Naive B cell (primary cell): Measurements from ENCODE around the gene DOCK4. TPM values are rescaled to one million over a fixed set of nuclear protein-coding genes. Genes with fewer than 3 reads are reported as not detected.

Experiments
- ATAC-seq, 2 donors: fragments of 150-1000 bp; cut with Tn5 transposase; 2 replicates each; pipeline ENCODE4 v1.10.0; 2021; ENCODE audit warnings: low read depth in 2 of 2, mild to moderate bottlenecking in 2 of 2, moderate library complexity in 2 of 2
- DNase-seq: peaks from one replicate; pipeline ENCODE4 v3.0.0; 2022
- H3K27ac Mint-ChIP-seq, 6 donors: one replicate each; pipeline ENCODE4 v1.8.0; 2020 to 2022; ENCODE audit warnings: mild to moderate bottlenecking in 6 of 6, mixed read lengths in 6 of 6, moderate library complexity in 5 of 6, inconsistent platforms in 2 of 6
- H3K27me3 Mint-ChIP-seq, 3 donors: one replicate each; pipeline ENCODE4 v1.8.0; 2021 to 2022; ENCODE audit warnings: mixed read lengths in 3 of 3, mild to moderate bottlenecking in 1 of 3
- H3K36me3 Mint-ChIP-seq, 2 donors: one replicate each; pipeline ENCODE4 v1.8.0; 2020 to 2022; ENCODE audit warnings: mixed read lengths in 2 of 2, inconsistent platforms in 1 of 2, mild to moderate bottlenecking in 1 of 2
- H3K4me1 Mint-ChIP-seq, 3 donors: one replicate each; pipeline ENCODE4 v1.8.0; 2020 to 2022; ENCODE audit warnings: mixed read lengths in 3 of 3, inconsistent platforms in 1 of 3, mild to moderate bottlenecking in 1 of 3, moderate library complexity in 1 of 3
- H3K4me3 Mint-ChIP-seq, 8 donors: one replicate each; pipeline ENCODE4 v1.8.0; 2020 to 2022; ENCODE audit warnings: mild to moderate bottlenecking in 8 of 8, mixed read lengths in 8 of 8, moderate library complexity in 8 of 8, inconsistent platforms in 2 of 8
- H3K9me3 Mint-ChIP-seq, 7 donors: one replicate each; pipeline ENCODE4 v1.8.0; 2020 to 2022; ENCODE audit warnings: mixed read lengths in 7 of 7, mild to moderate bottlenecking in 5 of 7, inconsistent platforms in 2 of 7, moderate library complexity in 1 of 7
- polyA plus RNA-seq, 6 donors: library from polyadenylated mRNA; unstranded; fragments of 300-500 nt; fragmentation: Illumina TruSeq; gene quantifications; one replicate each; pipeline ENCODE4 v1.2.3, GENCODE V29; 2021; ENCODE audit warnings: low read depth in 6 of 6

The DOCK4 gene
- polyA plus RNA-seq, 6 donors from 2014 or later, result 0.16 to 0.55 (median 0.28) TPM; not detected in 3

DNA sequence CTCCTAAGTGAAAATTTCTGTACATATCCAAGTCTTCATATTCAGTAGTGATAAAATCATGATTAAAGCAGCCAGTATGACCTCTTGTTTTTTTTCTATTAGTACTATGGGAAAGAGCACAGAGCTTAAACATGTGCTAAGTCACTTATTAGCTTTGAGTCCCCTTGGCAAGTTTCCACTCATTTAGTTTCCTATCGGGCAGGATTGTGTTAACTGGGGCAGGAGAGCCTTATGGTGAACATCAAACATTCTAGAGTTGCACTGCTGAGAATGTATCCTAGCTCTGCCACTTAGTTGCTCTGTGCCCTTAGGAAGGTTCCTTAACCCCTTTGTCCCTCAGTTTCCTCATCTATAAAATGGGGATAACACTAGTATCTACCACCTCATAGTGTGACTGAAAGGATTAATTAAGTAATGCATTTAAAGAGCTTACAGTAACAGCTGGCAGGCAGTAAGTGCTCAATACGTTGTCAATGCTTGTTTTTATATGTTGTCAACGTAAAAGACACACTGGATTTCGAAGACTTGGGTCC is 117.6 kb downstream of the DOCK4 start:
- ATAC-seq (no peak), DNase-seq (no peak)
- H3K36me3 Mint-ChIP-seq, result no peaks in the 10 kb centered on the region
- H3K4me3 Mint-ChIP-seq, result no peak overlapping the region
- H3K4me1 Mint-ChIP-seq, result peaks cover 5 to 16% (median 8%) of the 10 kb centered on the region in 3 donors
- H3K27ac Mint-ChIP-seq, result no peak overlapping the region
- no peaks in the 10 kb centered on the region for H3K9me3 Mint-ChIP-seq
- H3K27me3 Mint-ChIP-seq, result peaks cover 4 to 14% (median 5%) of the 10 kb centered on the region in 3 donors

DNA sequence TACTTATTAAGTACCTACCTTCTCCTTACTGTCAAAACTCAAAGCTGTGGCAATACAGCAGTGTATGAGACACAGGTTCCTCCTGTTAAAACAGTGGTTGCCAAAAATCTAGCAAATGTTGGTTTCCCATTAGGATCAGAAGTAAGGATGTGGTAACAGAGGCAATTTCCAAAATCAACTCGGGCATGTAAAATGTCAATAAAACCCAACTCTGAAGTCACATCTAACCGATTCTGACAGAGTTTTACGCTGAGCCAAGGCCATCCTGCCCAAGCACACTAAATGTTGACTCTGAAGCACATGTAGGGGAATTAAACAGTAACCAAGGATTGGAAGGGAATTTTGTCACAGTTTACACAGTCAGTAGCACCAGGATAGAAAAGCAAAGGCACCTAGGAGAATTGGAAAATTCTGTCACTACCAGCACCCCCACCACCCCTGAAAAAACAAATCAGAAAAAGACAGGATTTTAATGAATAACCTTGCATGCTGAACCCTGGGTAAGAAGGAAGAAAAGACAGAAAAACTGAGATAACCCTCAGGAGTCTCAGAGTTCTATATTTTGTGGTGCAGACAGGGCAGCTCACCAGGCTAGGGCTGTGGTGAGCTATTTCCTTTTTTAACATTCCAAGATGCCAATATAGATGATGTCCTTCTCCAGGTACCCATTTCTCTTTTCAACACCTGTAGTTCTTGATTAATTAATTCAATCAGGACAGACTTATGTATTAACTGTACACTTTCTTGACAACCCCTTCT is 119.5 kb downstream of the DOCK4 start:
- H3K4me1 Mint-ChIP-seq, result peaks cover 5 to 22% (median 9%) of the 10 kb centered on the region in 3 donors
- no peak for ATAC-seq
- H3K27me3 Mint-ChIP-seq, result peaks cover 4 to 6% (median 5%) of the 10 kb centered on the region in 3 donors

GRCh38 chr7:112084520-112084971 is 121.7 kb downstream of the DOCK4 start:
- peak in 1 of 2 donors; percentile 12 for ATAC-seq
- no peaks in the 10 kb centered on the region for H3K36me3 Mint-ChIP-seq

More for the DNA sequence above, 119.5 kb downstream of the DOCK4 start:
- no peaks in the 10 kb centered on the region for H3K36me3 Mint-ChIP-seq
- no peak for DNase-seq
- H3K9me3 Mint-ChIP-seq, result no peaks in the 10 kb centered on the region
- no peak overlapping the region for H3K27ac Mint-ChIP-seq
- H3K4me3 Mint-ChIP-seq, result no peak overlapping the region

GRCh38 chr7:112083776-112084355 is 122.3 kb downstream of the DOCK4 start:
- Mint-ChIP-seq H3K4me3 (peak overlapping the region in 2 of 8 donors; percentile 5 to 52), H3K9me3 (no peaks in the 10 kb centered on the region), H3K36me3 (no peaks in the 10 kb centered on the region), H3K27me3 (peaks cover 0 to 4% (median 0%) of the 10 kb centered on the region in 3 donors), H3K27ac (no peak overlapping the region), H3K4me1 (peaks cover 16 to 35% (median 20%) of the 10 kb centered on the region in 3 donors)
- no peak for ATAC-seq
- no peak for DNase-seq

More at GRCh38 chr7:112084520-112084971, 121.7 kb downstream of the DOCK4 start:
- Mint-ChIP-seq H3K4me3 (no peak overlapping the region), H3K27me3 (peaks cover 3 to 4% (median 4%) of the 10 kb centered on the region in 3 donors), H3K9me3 (no peaks in the 10 kb centered on the region), H3K4me1 (peaks cover 16 to 35% (median 20%) of the 10 kb centered on the region in 3 donors), H3K27ac (no peak overlapping the region)
- DNase-seq, result peak; percentile 5

DNA sequence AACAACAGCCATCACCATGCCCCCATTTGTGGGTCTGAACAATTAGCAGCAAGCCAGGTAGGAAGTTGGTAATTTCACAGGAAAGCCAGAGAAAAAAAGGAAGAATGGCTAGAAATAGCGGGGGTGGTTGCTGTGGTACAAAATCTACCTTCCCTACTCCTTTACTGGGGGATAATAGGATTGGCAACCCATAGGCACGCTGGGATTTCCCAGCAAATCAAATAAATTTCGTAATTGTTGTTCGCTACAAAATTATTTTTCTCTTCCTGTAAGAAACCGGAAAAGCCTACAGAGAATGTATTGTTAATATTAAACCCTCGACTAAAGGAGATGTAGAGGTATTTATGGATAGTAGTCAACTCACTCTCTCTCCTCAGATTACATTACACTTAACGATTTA is 123.9 kb downstream of the DOCK4 start:
- H3K4me3 Mint-ChIP-seq, result no peak overlapping the region

GRCh38 chr7:112081778-112082177 is 124.4 kb downstream of the DOCK4 start:
- peak overlapping the region in 3 of 6 donors; percentile 9 to 72 (median 16) for H3K27ac Mint-ChIP-seq
- no peaks in the 10 kb centered on the region for H3K9me3 Mint-ChIP-seq
- peaks cover 16 to 35% (median 20%) of the 10 kb centered on the region in 3 donors for H3K4me1 Mint-ChIP-seq
- ATAC-seq, result no peak
- peak overlapping the region in 1 of 8 donors; percentile 32 for H3K4me3 Mint-ChIP-seq
- H3K36me3 Mint-ChIP-seq, result no peaks in the 10 kb centered on the region
- peaks cover 0 to 8% (median 2%) of the 10 kb centered on the region in 3 donors for H3K27me3 Mint-ChIP-seq
- no peak for DNase-seq

More for the DNA sequence above, 123.9 kb downstream of the DOCK4 start:
- no peaks in the 10 kb centered on the region for H3K9me3 Mint-ChIP-seq
- ATAC-seq (no peak), DNase-seq (no peak)
- peaks cover 16 to 35% (median 20%) of the 10 kb centered on the region in 3 donors for H3K4me1 Mint-ChIP-seq
- H3K27me3 Mint-ChIP-seq, result peaks cover 0 to 8% (median 0%) of the 10 kb centered on the region in 3 donors
- H3K27ac Mint-ChIP-seq, result peak overlapping the region in 2 of 6 donors; percentile 16 to 72
- H3K36me3 Mint-ChIP-seq, result no peaks in the 10 kb centered on the region

- peak overlapping the region; percentile 2 to 94 (median 56) for H3K27ac Mint-ChIP-seq
- no peaks in the 10 kb centered on the region for H3K36me3 Mint-ChIP-seq
- DNase-seq (peak; percentile 41), ATAC-seq (peak; percentile 61 to 69)
- peak overlapping the region; percentile 4 to 77 (median 60) for H3K4me3 Mint-ChIP-seq
- peaks cover 0 to 5% (median 4%) of the 10 kb centered on the region in 3 donors for H3K27me3 Mint-ChIP-seq
- H3K4me1 Mint-ChIP-seq, result peaks cover 16 to 35% (median 20%) of the 10 kb centered on the region in 3 donors
- no peaks in the 10 kb centered on the region for H3K9me3 Mint-ChIP-seq
These were observed 125.2 kb downstream of the DOCK4 start for GRCh38 chr7:112080978-112081377.

DNA sequence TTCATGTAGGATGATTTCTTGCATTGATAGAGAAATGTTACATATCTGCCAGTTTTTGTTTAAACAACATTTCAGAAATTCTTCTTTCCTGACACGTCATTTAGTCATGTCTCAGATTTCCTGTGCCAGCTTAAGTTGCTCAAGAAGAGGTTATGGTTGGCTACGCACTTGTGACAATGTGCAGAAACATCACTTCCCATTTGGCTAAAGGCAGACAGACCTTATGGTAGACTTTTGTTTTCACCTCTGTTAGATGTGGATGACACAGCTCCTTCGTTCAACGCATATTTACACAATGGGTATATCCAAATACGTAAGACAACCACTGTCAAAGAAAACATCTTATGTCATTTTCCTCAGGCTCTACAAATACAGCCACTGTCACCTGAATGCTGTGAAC is 125.8 kb downstream of the DOCK4 start:
- peak; percentile 39 for DNase-seq
- ATAC-seq, result peak; percentile 86 to 89
- Mint-ChIP-seq H3K9me3 (no peaks in the 10 kb centered on the region), H3K4me1 (peaks cover 16 to 35% (median 20%) of the 10 kb centered on the region in 3 donors), H3K27ac (peak overlapping the region in 5 of 6 donors; percentile 2 to 94 (median 72)), H3K36me3 (no peaks in the 10 kb centered on the region), H3K27me3 (peaks cover 0 to 5% (median 5%) of the 10 kb centered on the region in 3 donors), H3K4me3 (peak overlapping the region; percentile 4 to 77 (median 61))

GRCh38 chr7:112079673-112080072 is 126.5 kb downstream of the DOCK4 start:
- H3K36me3 Mint-ChIP-seq, result no peaks in the 10 kb centered on the region
- no peak overlapping the region for H3K27ac Mint-ChIP-seq
- ATAC-seq (no peak), DNase-seq (no peak)
- peaks cover 0 to 2% (median 0%) of the 10 kb centered on the region in 7 donors for H3K9me3 Mint-ChIP-seq
- H3K4me1 Mint-ChIP-seq, result peaks cover 16 to 31% (median 20%) of the 10 kb centered on the region in 3 donors
- H3K4me3 Mint-ChIP-seq, result no peak overlapping the region
- H3K27me3 Mint-ChIP-seq, result peaks cover 7 to 13% (median 10%) of the 10 kb centered on the region in 3 donors

- no peak overlapping the region for H3K4me3 Mint-ChIP-seq
- no peaks in the 10 kb centered on the region for H3K36me3 Mint-ChIP-seq
- H3K9me3 Mint-ChIP-seq, result peaks cover 0 to 5% (median 2%) of the 10 kb centered on the region in 7 donors
- peak overlapping the region in 1 of 6 donors; percentile 44 for H3K27ac Mint-ChIP-seq
- no peak for DNase-seq
- H3K27me3 Mint-ChIP-seq, result peaks cover 10 to 17% (median 11%) of the 10 kb centered on the region in 3 donors
- no peak for ATAC-seq
- H3K4me1 Mint-ChIP-seq, result peaks cover 16 to 25% (median 18%) of the 10 kb centered on the region in 3 donors
These were observed 127.1 kb downstream of the DOCK4 start for GRCh38 chr7:112079122-112079521.

DNA sequence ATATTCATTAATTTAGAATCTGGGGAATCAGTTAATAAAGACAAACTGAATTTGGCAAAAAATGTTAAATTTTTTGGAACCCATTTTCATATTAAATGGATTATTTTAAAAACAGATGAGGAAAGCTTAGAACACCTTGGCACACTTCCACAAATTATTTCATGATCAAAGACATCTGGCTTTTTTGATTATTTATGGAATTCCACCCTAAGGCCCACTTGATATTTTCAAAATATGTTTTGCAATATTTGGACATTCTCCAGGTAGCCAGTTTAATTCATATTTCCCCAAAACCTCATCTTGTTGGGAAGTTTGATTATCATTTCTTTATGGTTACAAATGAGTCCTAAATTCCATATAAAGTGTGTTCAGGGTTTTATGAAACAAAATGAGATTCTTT is 129.9 kb downstream of the DOCK4 start:
- DNase-seq, result no peak
- no peaks in the 10 kb centered on the region for H3K36me3 Mint-ChIP-seq

GRCh38 chr7:112074464-112074863 is 131.7 kb downstream of the DOCK4 start:
- Mint-ChIP-seq H3K27ac (no peak overlapping the region), H3K9me3 (peaks cover 0 to 6% (median 2%) of the 10 kb centered on the region in 7 donors), H3K36me3 (no peaks in the 10 kb centered on the region), H3K4me3 (no peak overlapping the region), H3K4me1 (no peaks in the 10 kb centered on the region), H3K27me3 (peaks cover 18 to 42% (median 20%) of the 10 kb centered on the region in 3 donors)
- no peak for DNase-seq
- ATAC-seq, result no peak

More for the DNA sequence above, 129.9 kb downstream of the DOCK4 start:
- ATAC-seq, result no peak
- Mint-ChIP-seq H3K27me3 (peaks cover 10 to 34% (median 11%) of the 10 kb centered on the region in 3 donors), H3K27ac (no peak overlapping the region), H3K4me3 (no peak overlapping the region), H3K4me1 (peaks cover 10 to 11% (median 11%) of the 10 kb centered on the region in 3 donors), H3K9me3 (peaks cover 0 to 6% (median 2%) of the 10 kb centered on the region in 7 donors)

DNA sequence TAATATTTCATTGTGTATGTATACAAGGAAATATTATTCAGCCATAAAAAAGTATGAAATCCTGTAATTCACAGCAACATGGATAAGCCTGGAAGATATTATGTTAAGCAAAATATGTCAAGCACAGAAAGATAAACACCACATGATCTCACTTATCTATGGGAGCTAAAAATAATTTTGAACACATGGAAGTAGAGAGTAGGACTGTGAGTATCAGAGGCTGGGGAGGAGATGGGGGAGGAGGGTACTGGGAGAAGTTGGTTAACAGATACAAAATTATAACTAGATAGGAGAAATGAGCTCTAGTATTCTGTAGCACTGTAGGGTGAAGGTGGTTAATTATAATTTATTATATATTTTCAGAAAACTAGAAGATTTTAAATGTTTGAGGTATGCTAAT is 132.7 kb downstream of the DOCK4 start:
- no peak for ATAC-seq
- DNase-seq, result no peak
- Mint-ChIP-seq H3K4me3 (no peak overlapping the region), H3K27me3 (peaks cover 18 to 48% (median 24%) of the 10 kb centered on the region in 3 donors), H3K4me1 (no peaks in the 10 kb centered on the region), H3K36me3 (no peaks in the 10 kb centered on the region), H3K27ac (no peak overlapping the region), H3K9me3 (peaks cover 0 to 6% (median 2%) of the 10 kb centered on the region in 7 donors)
